KBM-7 (cell line): ENCODE results near the gene WDR76.
"Not testable (repeated sequence)": the region's sequence is repeated elsewhere in the genome, so short reads cannot be mapped to it uniquely, and the experiment has no call there.

Experiments used
- DNase-seq: peaks from one replicate; pipeline ENCODE4 v3.0.0-alpha.2; 2015
- in situ Hi-C: fragments of 300-500 bp; cut with MboI; formaldehyde crosslinking; loops from 2 replicates; pipeline ENCODE4 v1.14.3; 2020; ENCODE audit warnings: low sequenced_read_pairs, low pct_unique_long_range_greater_than_20kb, mixed read lengths

Gene WDR76

GRCh38 chr15:43826508-43827341, at the start of gene WDR76:
Gene WDR76 (plus strand): TSS chr15:43827002. CDS start chr15:43827033, 31 bp downstream.
- in situ Hi-C loops, result no loop called here
- DNase-seq, result peak; percentile 89

- peak; percentile 93 for DNase-seq
- in situ Hi-C loops, result no loop called here
Measured at GRCh38 chr15:43777267-43777914, 49.4 kb upstream of the WDR76 start.

- in situ Hi-C loops, result no loop called here
- no peak for DNase-seq
Measured at GRCh38 chr15:43779016-43779415, 47.8 kb upstream of the WDR76 start.

GRCh38 chr15:43789409-43789808, 37.4 kb upstream of the WDR76 start:
- in situ Hi-C loops, result no loop called here
- DNase-seq, result no peak

GRCh38 chr15:43791993-43792760, 34.6 kb upstream of the WDR76 start, which contains the start of gene SERF2:
Gene SERF2 (plus strand): TSS chr15:43792320. CDS start chr15:43792377, 57 bp downstream.
- in situ Hi-C loops, result no loop called here
- peak; percentile 100 for DNase-seq

GRCh38 chr15:43792761-43793476, 33.9 kb upstream of the WDR76 start:
- DNase-seq, result peak; percentile 31
- in situ Hi-C loops, result no loop called here

- in situ Hi-C loops, result no loop called here
Measured at GRCh38 chr15:43793647-43794046, 33.2 kb upstream of the WDR76 start.

GRCh38 chr15:43794269-43795037, 32.3 kb upstream of the WDR76 start:
- no peak for DNase-seq
- in situ Hi-C loops, result no loop called here

More at GRCh38 chr15:43793647-43794046, 33.2 kb upstream of the WDR76 start:
- no peak for DNase-seq

GRCh38 chr15:43795197-43795596, 31.6 kb upstream of the WDR76 start:
- in situ Hi-C loops, result no loop called here
- no peak for DNase-seq

GRCh38 chr15:43795997-43796396, 30.8 kb upstream of the WDR76 start:
- in situ Hi-C loops, result no loop called here

GRCh38 chr15:43796566-43796965, 30.2 kb upstream of the WDR76 start:
- in situ Hi-C loops, result no loop called here

More at GRCh38 chr15:43795997-43796396, 30.8 kb upstream of the WDR76 start:
- no peak for DNase-seq

GRCh38 chr15:43799209-43799944, 27.4 kb upstream of the WDR76 start:
- in situ Hi-C loops, result no loop called here
- DNase-seq, result no peak

More at GRCh38 chr15:43796566-43796965, 30.2 kb upstream of the WDR76 start:
- DNase-seq, result no peak

- in situ Hi-C loops, result no loop called here
- DNase-seq, result no peak
Measured at GRCh38 chr15:43799945-43800285, 26.9 kb upstream of the WDR76 start, which contains the start of gene SERINC4. Gene SERINC4 (minus strand): TSS chr15:43800220. CDS start chr15:43799986, 234 bp downstream.

- in situ Hi-C loops, result no loop called here
- DNase-seq, result peak; percentile 95
Measured at GRCh38 chr15:43800286-43801141, 26.3 kb upstream of the WDR76 start, which contains the start of gene HYPK. Gene HYPK (plus strand): TSS chr15:43800599. CDS start chr15:43800623, 24 bp downstream.

GRCh38 chr15:43802676-43803075, 24.1 kb upstream of the WDR76 start:
- in situ Hi-C loops, result not testable (repeated sequence)

GRCh38 chr15:43808435-43808950, 18.3 kb upstream of the WDR76 start:
- no peak for DNase-seq
- in situ Hi-C loops, result no loop called here

More at GRCh38 chr15:43802676-43803075, 24.1 kb upstream of the WDR76 start:
- DNase-seq, result not testable (repeated sequence)
